HEK293 (cell line): Measurements from ENCODE around the gene MYORG.

ENCODE experiments used
- CTCF ChIA-PET: fragments of 350-600 bp; formaldehyde crosslinking; extraction: SDS; loops from one replicate; lab custom pipeline; 2021; ENCODE audit warnings: antibody characterized with exemption; lab: Yijun Ruan, JAX
- POLR2A ChIA-PET: fragments of 300-600 bp; formaldehyde crosslinking; extraction: SDS; loops from one replicate; lab custom pipeline; 2020; ENCODE audit warnings: antibody characterized with exemption, inconsistent platforms; lab: Yijun Ruan, JAX
- H3K27ac ChIP-seq: fragments of 200-500 bp; sonication (Bioruptor generic); 2 replicates; pipeline ENCODE4 v1.5.1; 2014; ENCODE audit warnings: low read depth, low read length, control low read depth, inconsistent platforms; ENCODE audit errors: extremely low read depth
- H3K36me3 ChIP-seq, 2 experiments: fragments of 200-500 bp in 1 of 2; sonication (Bioruptor generic) in 1 of 2; 1 replicate in 1 of 2; 2 replicates in 1 of 2; pipeline ENCODE4 v1.5.1; 2014 to 2017; ENCODE audit warnings: inconsistent platforms in 2 of 2, low read length in 2 of 2; ENCODE audit not compliant: control insufficient read depth in 2 of 2, insufficient read depth in 1 of 2
- H3K4me1 ChIP-seq: fragments of 200-500 bp; sonication (Bioruptor generic); 2 replicates; pipeline ENCODE4 v1.5.1; 2014; ENCODE audit warnings: mild to moderate bottlenecking, low read length, inconsistent platforms; ENCODE audit not compliant: control insufficient read depth, insufficient read depth
- H3K4me3 ChIP-seq: 2 replicates; pipeline ENCODE4 v1.5.1; 2011; ENCODE audit warnings: low read depth, mild to moderate bottlenecking, control low read depth, low read length, moderate library complexity
- H3K9me3 ChIP-seq: fragments of 200-500 bp; sonication (Bioruptor generic); 2 replicates; pipeline ENCODE4 v1.5.1; 2014; ENCODE audit warnings: low read depth, low read length, inconsistent platforms; ENCODE audit not compliant: control insufficient read depth, insufficient read depth
- EGR2 ChIP-seq: fragments of 450-650 bp; formaldehyde crosslinking; IDR thresholded peaks from 2 replicates; pipeline ENCODE4 v1.5.1; 2016; ENCODE audit warnings: low read depth, missing biosample characterization, missing genetic modification characterization
- HOXC10 ChIP-seq: sonication (generic); formaldehyde crosslinking; IDR thresholded peaks from 2 replicates; pipeline ENCODE4 v1.8.1; 2023; ENCODE audit warnings: mild to moderate bottlenecking, missing genetic modification reagents
- SETDB1 ChIP-seq: IDR thresholded peaks from one replicate; pipeline ENCODE4 v1.6.1; 2017; ENCODE audit warnings: mild to moderate bottlenecking, low read length, moderate library complexity, mixed read lengths; ENCODE audit not compliant: insufficient read length
- ZNF138 ChIP-seq: fragments of 450-650 bp; formaldehyde crosslinking; IDR thresholded peaks from 2 replicates; pipeline ENCODE4 v1.5.1; 2016; ENCODE audit warnings: missing biosample characterization, missing genetic modification characterization, borderline replicate concordance
- ZNF174 ChIP-seq: fragments of 450-650 bp; formaldehyde crosslinking; IDR thresholded peaks from 2 replicates; pipeline ENCODE4 v1.5.0; 2017; ENCODE audit warnings: missing biosample characterization, mild to moderate bottlenecking, missing genetic modification characterization
- ZNF514 ChIP-seq: fragments of 450-650 bp; formaldehyde crosslinking; IDR thresholded peaks from 2 replicates; pipeline ENCODE4 v1.5.1; 2016; ENCODE audit warnings: missing biosample characterization, missing genetic modification characterization
- ZNF623 ChIP-seq: fragments of 450-650 bp; formaldehyde crosslinking; IDR thresholded peaks from 2 replicates; pipeline ENCODE4 v1.5.1; 2016; ENCODE audit warnings: missing biosample characterization, missing genetic modification characterization
- ZNF747 ChIP-seq: fragments of 450-650 bp; formaldehyde crosslinking; IDR thresholded peaks from 2 replicates; pipeline ENCODE4 v1.5.1; 2016; ENCODE audit warnings: missing biosample characterization, missing genetic modification characterization
- ZNF76 ChIP-seq: fragments of 450-650 bp; formaldehyde crosslinking; IDR thresholded peaks from 2 replicates; pipeline ENCODE4; 2016; ENCODE audit warnings: low read depth, missing biosample characterization, missing genetic modification characterization, borderline replicate concordance
- ZNF792 ChIP-seq: fragments of 450-650 bp; formaldehyde crosslinking; IDR thresholded peaks from 2 replicates; pipeline ENCODE4 v1.5.1; 2016; ENCODE audit warnings: missing biosample characterization, missing genetic modification characterization
- ZSCAN23 ChIP-seq: fragments of 450-650 bp; formaldehyde crosslinking; IDR thresholded peaks from 2 replicates; pipeline ENCODE4 v1.5.1; 2016; ENCODE audit warnings: missing biosample characterization, missing genetic modification characterization
- TF ChIP-seq, protein P1 (sequence below): fragments of 450-650 bp; formaldehyde crosslinking; IDR thresholded peaks from 2 replicates; pipeline ENCODE4 v1.5.1; 2016; ENCODE audit warnings: missing biosample characterization, missing genetic modification characterization
- TF ChIP-seq, protein P2 (sequence below): fragments of 450-650 bp; formaldehyde crosslinking; IDR thresholded peaks from 2 replicates; pipeline ENCODE4 v1.5.1; 2016; ENCODE audit warnings: missing biosample characterization, missing genetic modification characterization, low read depth
- TF ChIP-seq, protein P3 (sequence below): fragments of 450-650 bp; formaldehyde crosslinking; IDR thresholded peaks from 2 replicates; pipeline ENCODE4 v1.5.1; 2016; ENCODE audit warnings: missing biosample characterization, missing genetic modification characterization
- TF ChIP-seq, protein P4 (sequence below): fragments of 450-650 bp; formaldehyde crosslinking; IDR thresholded peaks from 2 replicates; pipeline ENCODE4 v1.5.1; 2016; ENCODE audit warnings: missing biosample characterization, missing genetic modification characterization

Gene MYORG

DNA sequence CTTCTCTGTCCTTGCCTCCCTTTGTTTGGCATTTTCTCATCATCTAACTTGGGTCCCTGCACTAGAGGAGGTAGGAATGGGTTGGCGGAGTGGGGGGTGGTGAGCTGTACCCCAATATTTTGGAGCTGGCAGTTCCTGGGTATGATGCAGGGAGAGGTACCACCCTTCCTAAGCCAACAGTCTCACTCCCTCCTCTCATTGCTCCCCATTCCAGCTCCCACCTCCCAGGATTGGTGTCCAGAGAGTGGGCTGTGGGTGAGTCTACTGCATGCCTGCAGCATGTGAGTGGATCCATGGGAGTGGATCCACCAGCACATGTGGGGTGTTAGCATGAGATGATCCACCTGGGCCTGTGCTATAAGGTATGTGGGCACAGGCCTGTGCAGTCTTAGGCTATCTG lies 22.2 kb upstream of the MYORG start:
- no peak for TF ChIP-seq ZNF792 (tag by site-specific recombination)
- TF ChIP-seq ZNF76 (tag by site-specific recombination): no peak
- TF ChIP-seq ZNF514 (tag by site-specific recombination): no peak
- TF ChIP-seq, protein P1, sequence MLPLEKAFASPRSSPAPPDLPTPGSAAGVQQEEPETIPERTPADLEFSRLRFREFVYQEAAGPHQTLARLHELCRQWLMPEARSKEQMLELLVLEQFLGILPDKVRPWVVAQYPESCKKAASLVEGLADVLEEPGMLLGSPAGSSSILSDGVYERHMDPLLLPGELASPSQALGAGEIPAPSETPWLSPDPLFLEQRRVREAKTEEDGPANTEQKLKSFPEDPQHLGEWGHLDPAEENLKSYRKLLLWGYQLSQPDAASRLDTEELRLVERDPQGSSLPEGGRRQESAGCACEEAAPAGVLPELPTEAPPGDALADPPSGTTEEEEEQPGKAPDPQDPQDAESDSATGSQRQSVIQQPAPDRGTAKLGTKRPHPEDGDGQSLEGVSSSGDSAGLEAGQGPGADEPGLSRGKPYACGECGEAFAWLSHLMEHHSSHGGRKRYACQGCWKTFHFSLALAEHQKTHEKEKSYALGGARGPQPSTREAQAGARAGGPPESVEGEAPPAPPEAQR: no peak
- no peak for TF ChIP-seq ZNF174 (tag by site-specific recombination)
- TF ChIP-seq, protein P2, sequence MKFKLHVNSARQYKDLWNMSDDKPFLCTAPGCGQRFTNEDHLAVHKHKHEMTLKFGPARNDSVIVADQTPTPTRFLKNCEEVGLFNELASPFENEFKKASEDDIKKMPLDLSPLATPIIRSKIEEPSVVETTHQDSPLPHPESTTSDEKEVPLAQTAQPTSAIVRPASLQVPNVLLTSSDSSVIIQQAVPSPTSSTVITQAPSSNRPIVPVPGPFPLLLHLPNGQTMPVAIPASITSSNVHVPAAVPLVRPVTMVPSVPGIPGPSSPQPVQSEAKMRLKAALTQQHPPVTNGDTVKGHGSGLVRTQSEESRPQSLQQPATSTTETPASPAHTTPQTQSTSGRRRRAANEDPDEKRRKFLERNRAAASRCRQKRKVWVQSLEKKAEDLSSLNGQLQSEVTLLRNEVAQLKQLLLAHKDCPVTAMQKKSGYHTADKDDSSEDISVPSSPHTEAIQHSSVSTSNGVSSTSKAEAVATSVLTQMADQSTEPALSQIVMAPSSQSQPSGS (tag by site-specific recombination): no peak
- TF ChIP-seq, protein P3, sequence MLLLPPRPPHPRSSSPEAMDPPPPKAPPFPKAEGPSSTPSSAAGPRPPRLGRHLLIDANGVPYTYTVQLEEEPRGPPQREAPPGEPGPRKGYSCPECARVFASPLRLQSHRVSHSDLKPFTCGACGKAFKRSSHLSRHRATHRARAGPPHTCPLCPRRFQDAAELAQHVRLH (tag by site-specific recombination): no peak
- TF ChIP-seq, protein P4, sequence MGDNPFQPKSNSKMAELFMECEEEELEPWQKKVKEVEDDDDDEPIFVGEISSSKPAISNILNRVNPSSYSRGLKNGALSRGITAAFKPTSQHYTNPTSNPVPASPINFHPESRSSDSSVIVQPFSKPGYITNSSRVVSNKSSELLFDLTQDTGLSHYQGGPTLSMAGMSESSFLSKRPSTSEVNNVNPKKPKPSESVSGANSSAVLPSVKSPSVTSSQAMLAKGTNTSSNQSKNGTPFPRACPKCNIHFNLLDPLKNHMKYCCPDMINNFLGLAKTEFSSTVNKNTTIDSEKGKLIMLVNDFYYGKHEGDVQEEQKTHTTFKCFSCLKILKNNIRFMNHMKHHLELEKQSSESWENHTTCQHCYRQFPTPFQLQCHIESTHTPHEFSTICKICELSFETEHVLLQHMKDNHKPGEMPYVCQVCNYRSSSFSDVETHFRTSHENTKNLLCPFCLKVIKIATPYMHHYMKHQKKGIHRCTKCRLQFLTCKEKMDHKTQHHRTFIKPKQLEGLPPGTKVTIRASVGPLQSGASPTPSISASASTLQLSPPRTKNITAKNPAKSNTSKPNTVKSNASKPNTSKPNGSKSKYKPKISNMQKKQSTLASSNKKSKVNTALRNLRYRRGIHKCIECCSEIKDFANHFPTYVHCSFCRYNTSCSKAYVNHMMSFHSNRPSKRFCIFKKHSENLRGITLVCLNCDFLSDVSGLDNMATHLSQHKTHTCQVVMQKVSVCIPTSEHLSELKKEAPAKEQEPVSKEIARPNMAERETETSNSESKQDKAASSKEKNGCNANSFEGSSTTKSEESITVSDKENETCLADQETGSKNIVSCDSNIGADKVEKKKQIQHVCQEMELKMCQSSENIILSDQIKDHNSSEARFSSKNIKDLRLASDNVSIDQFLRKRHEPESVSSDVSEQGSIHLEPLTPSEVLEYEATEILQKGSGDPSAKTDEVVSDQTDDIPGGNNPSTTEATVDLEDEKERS (tag by site-specific recombination): no peak
- TF ChIP-seq EGR2 (tag by site-specific recombination): no peak
- TF ChIP-seq ZNF747 (tag by site-specific recombination): no peak
- POLR2A ChIA-PET: no interaction called here
- no peak overlapping the region for H3K4me3 ChIP-seq
- H3K9me3 ChIP-seq: no peaks in the 10 kb centered on the region
- peaks cover 4 to 64% of the 10 kb centered on the region in 2 experiments; a peak in 2 of 3 replicates for H3K36me3 ChIP-seq
- H3K27ac ChIP-seq: no peak overlapping the region
- no peaks in the 10 kb centered on the region for H3K4me1 ChIP-seq
- CTCF ChIA-PET: no interaction called here

DNA sequence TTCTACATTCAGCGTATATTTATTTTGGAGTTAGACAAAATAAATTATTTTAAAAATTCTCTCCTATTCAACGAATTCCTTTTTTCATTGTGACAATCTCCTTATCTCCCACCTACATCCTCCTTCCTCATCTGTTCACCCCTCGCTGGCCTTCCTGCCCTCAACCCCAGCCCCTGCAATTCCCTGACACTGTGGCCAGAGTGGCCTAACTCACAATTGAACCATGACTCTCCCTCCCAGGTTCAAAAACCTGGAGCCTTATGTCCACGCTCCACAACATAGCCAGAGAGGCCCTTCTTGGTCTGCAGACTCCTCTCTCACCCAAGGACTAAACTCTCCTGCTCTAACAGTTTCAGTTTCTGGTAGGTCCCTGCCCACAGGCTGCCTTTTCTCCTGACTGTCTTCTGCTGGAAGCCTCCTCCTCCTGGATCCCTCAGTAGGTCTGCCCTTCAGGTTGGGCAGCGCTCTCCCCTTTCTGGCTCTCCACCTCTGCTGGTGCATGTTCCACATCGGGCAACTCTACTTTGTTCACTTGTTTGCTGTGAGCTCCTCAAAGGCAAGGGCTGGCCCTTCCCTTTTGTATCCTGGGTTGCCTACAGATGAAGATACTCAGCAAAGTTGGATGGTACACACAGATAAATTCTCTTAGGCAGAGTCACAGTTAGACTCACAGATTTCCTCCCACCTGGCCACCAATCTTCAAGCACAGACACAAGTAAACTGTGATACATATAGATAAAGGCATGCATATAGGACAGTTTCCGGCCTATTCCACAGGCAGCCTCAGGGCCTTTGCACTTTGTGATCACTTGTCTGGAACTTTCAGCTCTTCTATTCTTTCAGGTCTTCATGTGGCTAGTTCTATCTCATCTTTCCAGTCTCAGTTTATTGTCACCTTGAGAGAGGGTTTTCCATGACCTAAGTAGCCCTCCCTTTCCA lies 19.8 kb upstream of the MYORG start:
- H3K36me3 ChIP-seq: peaks cover 0 to 41% of the 10 kb centered on the region in 2 experiments; a peak in 2 of 3 replicates
- no peaks in the 10 kb centered on the region for H3K4me1 ChIP-seq
- CTCF ChIA-PET: interaction anchor here (0.6 to 4.3 kb wide), 6 partner anchors 8 to 441 kb away, joined by 3 to 46 read pairs (median 4); no protein-coding TSS in a partner anchor
- H3K27ac ChIP-seq: no peak overlapping the region
- POLR2A ChIA-PET: no interaction called here
- no peaks in the 10 kb centered on the region for H3K9me3 ChIP-seq
- TF ChIP-seq ZSCAN23 (tag by site-specific recombination): no peak
- no peak for TF ChIP-seq ZNF138 (tag by site-specific recombination)
- TF ChIP-seq HOXC10 (CRISPR knock-in tag): no peak
- TF ChIP-seq SETDB1: no peak
- TF ChIP-seq ZNF623: peak; percentile 69
- H3K4me3 ChIP-seq: no peak overlapping the region
